GM10266 (cell line): ENCODE data around the gene MOCS1.

Experiments used
- DNase-seq: peaks from one replicate; pipeline ENCODE4 v3.0.0; 2012; ENCODE audit errors: extremely low spot score
- CTCF ChIP-seq: IDR thresholded peaks from 2 replicates; pipeline ENCODE4 v1.5.1; 2012; ENCODE audit warnings: mild to moderate bottlenecking, low read depth; ENCODE audit not compliant: control insufficient read depth, insufficient read depth; ENCODE audit errors: missing control alignments

The MOCS1 gene

GRCh38 chr6:39891353-39891752 is 42.9 kb downstream of the MOCS1 start:
- no peak for TF ChIP-seq CTCF
- DNase-seq, result no peak

- no peak for TF ChIP-seq CTCF
- no peak for DNase-seq
These were observed 45.0 kb downstream of the MOCS1 start for GRCh38 chr6:39889229-39889628.

- DNase-seq, result no peak
- TF ChIP-seq CTCF, result no peak
These were observed 46.4 kb downstream of the MOCS1 start for GRCh38 chr6:39887692-39888450.

- no peak for TF ChIP-seq CTCF
- DNase-seq, result no peak
These were observed 47.4 kb downstream of the MOCS1 start for GRCh38 chr6:39886871-39887270.

- TF ChIP-seq CTCF, result no peak
- DNase-seq, result no peak
These were observed 48.6 kb downstream of the MOCS1 start for GRCh38 chr6:39885691-39886090.

- no peak for TF ChIP-seq CTCF
- DNase-seq, result no peak
These were observed 49.6 kb downstream of the MOCS1 start for GRCh38 chr6:39884696-39885095.

- TF ChIP-seq CTCF, result no peak
- DNase-seq, result no peak
These were observed 51.7 kb downstream of the MOCS1 start for GRCh38 chr6:39882531-39882899.
